IPS-NIHi7 (cell line): ENCODE measurements around the gene MAPK12.

Experiments
- DNase-seq: peaks from one replicate; pipeline ENCODE4 v3.0.0; 2012; ENCODE audit warnings: mixed read lengths; ENCODE audit errors: extremely low spot score

The MAPK12 gene

DNA sequence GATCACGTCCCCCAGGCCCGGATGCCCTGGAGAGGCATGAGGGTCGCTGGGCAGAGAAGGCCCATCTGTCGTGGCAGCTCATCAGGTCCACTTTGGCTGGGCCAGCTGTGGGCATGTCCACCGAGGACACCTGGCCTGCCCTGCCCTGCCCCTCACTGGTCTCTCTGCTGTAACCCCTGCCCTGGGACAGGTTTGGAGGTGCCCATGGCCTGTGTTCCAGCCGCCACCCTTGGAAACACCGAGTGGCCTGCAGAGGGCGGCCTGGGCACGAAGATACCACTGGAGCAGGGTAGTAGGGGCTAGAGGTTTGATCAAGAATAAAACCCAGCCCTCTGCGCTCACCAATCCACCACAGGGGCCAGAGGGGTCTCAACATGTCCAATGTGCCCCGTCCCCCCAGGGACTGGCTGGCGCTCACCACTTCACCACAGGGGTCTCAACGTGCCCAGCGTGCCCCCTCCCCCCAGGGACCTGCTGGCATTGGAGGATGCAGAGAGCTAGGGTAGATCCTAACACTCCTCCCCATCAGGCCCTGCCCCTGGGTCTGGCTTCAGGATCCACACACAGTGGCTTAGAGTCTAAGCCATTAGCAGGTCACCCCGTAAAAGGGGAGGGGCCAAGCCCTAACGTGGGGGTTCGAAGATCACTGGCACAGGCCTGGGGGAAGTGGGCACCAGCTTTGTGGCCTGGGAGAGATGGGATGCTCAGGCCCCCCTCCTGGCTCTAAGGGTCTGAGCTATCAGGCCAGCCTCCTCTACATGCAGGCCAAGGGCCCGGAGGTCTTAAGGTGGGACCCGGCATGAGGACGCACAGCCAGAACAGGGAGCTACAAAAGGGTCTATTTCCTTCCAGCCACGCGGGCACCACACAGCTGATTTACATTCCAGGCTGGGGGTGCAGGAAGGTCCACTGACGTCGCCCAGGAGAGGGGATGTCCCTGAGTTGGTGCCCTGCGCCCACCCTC lies 9.1 kb downstream of the MAPK12 start:
- peak; percentile 77 for DNase-seq

DNA sequence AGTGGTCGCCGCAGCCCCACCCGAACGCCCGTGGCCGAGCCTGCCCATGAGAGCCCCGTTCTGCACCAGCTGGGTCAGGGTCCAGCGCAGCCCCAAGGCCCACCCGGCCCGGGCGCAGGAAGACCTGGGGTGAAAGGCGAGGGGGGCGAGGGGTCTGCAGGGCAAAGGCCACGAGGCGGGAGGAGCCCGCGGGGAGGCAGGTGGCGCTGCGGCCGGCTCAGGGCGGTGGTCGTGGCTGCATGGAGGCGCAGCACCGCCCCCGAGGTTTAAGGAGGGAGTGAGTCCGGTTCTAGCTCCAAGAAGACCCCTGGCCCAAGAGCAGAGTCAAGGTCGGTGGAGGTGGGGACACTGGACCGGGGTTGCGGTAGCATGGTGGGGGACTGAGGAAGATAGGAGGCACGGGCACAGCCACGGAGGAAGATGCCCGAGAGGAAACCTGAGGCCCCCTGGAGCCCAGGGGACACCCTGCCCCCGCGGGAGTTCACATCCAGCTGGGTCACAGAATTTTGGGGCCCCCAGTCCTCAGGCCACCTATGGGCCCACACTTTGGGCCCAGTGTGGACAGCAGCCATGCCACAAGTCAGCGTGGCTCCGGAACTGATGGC lies 9.9 kb downstream of the MAPK12 start:
- DNase-seq: no peak

DNA sequence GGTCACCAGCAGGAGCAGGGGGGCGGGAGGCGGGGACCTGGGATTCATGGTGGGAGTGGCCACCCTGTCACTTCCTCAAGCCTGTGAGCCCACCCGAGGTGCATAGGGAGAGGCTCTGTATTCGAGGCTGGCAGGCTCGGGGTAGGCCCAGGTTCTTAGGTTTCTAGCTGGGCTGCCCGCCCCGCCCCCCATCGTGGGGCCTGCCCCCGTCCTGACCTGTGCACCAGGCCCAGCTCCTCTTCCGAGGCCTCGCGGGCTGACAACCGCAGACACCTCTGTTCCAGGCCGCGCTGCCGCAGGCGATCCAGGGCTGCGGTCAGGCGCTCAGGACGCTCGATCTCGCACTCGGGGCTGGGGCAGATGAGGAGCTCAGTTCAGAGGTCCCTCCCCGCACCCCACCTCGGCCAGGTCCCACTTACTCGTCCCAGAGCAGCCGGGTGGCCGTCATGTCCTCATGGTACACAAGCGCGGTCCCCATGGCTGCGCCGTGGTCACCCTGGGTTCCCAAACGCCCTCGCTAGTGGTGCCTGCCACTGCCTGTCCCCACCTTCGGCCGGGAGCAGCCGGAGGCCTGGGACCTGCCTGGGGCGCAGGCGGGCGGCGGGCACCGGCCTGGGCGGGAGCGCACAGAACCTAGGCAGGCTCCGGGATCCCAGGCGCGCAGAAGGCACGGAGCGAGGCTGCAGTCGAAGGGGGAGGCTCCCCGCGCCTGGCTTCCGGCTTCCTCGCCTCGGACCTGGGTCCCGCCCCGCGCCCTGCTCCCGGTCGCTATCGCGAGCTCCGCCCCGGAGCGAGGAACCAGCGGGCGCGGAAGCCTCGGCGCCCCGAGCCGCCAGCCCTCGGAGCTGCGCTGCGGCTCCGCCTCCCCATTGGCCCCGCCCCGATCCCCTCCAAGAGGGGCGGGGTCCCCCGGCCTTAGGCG lies 10.7 kb downstream of the MAPK12 start, which contains the start of gene HDAC10:
HDAC10 (minus strand) TSS at position 711 of the 922 bp plus-strand sequence; CDS start at position 478, 233 bp downstream.
- DNase-seq: peak; percentile 92

DNA sequence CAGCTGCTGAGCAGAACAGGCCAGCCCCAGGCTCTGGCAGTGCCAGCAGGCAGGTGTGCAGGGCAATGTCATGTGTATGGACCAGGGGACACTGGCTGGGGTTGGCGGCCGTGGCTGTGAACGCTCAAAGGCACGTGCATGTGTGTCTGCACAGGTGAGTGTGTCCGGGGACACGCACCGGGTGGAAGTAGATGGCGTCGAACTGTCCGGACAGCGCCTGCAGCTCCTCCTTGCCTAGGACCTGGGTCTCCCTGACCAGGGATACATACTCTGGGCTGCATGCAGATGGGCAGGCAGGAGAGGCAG lies 11.3 kb downstream of the MAPK12 start:
- DNase-seq: no peak

DNA sequence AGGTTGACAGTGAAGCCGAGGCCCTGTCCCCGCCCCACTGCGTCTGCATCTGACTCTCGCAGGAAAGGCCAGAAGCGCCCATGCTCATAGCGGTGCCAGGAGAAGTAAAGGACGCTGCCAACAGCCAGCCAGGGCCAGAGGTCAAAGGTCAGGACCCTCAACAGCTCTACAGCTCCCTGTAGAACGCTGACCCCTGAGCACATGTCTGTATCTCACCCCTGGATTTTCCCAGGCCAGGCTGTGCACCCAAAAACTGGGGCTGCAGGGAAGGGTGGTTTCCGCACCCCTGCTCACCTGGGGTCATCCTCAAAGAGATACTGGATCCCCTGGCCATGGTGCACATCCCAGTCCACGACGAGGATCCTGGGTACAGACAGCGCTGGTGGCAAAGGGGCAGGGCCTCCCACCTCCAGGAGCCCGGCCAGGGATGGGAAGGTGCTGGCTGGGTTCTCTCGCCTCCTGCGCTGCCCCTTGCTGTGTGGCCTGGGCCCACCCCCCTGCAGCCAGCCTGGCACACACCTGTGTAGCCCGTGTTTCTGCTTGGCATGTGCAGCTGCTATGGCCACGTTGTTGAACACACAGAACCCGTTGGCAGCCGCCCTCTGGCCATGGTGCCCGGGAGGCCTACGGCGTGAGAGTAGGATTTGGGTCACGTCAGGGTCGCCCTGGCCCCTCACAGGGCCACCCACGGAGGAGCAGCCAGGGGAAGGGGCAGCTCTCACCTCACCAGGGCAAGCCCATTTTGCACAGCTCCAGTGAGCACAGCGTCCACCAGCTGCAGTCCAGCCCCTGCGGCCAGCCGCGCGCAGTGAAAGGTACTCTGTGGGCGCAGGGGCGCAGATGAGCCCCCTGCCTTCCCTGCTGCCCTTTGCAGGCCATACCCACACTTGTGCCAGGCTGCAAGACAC lies 11.9 kb downstream of the MAPK12 start:
- no peak for DNase-seq

DNA sequence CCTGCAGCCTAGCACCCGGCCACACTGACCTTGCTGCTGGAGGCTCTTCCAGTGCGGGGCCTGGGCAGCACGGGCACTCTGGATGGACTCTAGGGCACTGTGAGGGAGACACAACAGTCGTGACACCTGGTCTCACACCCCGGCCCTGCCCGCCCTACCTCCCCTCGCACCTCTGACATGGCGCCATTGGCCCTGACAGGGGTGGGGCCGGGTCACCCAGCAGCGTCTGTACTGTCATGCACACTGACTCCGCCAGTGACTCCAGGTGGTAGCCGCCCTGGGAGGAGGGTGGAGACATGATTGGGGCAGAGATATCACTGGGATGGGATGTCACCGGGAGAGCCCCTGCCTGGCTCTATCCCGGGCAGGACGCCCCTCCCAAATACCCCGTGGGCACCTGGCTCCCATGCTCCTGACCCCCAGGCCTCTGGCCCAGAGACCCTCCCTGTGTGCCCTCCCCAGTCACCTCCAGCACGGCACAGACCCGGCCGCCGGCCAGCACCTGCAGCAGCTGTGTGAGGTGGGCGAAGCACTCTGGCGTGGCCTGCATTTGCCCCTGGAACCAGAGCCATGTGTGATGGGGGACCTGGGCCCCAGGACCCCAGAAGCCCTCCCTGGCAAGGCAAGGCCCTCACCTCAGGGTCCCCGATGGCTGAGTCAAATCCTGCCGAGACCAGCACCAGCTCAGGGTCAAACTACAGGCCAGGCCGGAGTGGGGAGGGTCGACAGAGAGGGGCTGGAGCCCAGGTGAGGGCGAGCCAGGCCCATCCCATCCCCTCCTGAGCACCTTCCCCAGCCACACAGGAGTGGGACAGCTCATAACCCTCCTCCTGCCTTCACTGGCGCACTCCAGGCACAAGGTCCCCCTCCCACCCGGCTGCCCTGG lies 13.0 kb downstream of the MAPK12 start:
- no peak for DNase-seq

DNA sequence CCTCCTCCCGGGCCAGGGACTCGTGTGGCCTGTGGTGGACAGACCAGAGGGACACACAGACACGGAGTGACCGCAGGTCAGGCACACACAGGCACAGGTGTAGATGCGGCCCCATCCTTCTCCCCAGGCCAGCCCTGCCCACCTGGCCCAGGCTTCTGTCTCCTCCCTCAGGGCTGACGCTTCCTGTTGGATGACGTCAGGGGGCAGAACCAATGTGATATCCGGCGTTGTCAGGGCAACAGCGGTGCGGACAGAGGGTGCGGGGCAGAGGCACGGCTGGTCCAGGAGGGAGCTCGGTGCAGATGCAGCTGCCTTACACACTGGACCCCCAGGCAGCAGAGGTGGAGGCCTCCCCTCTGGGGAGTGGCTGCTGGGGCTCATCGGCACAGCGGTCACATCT lies 13.7 kb downstream of the MAPK12 start:
- peak; percentile 67 for DNase-seq

DNA sequence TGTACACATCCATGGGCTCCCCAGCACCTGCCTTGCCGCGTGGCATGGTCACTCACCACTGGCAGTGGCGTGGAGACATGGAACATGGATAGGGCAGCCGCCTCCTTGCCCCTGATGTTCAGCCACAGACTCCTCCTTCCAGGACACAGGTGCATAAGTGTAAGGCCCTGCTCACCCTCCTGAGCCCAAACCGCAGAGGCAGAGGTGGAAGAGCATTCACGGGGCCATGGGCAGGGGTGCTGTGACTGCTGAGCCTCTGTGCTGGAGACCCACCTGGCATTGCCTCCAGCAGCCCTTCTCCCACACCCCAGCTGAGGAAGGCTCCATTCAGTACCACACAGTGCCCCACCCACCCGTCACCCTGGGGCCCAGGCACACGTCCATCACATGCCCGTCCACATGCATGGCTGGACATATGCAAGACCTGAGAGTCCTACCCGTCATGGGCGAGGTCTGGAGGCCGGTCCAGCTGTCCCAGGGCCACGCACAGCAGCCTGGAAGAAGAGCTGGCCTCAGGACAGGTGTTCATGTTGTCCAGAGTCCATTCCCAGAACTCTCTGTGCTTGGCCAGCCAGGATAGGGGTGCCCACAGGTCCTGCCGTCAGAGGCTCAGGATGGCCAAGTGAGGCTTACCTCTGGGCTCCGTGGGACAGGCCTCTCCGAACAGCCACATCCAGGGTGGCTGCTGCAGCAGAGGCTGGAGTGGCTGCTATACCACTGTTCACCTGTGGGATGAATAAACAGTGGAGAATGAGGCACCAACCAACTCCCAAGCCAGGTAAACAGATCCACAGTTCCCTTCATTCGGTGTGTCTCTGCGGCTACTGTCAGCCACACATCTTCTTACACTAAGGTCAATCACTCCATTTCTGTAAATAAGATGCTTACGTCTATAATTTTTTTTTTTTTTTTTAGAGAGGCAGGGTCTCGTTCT lies 15.0 kb downstream of the MAPK12 start:
- no peak for DNase-seq

DNA sequence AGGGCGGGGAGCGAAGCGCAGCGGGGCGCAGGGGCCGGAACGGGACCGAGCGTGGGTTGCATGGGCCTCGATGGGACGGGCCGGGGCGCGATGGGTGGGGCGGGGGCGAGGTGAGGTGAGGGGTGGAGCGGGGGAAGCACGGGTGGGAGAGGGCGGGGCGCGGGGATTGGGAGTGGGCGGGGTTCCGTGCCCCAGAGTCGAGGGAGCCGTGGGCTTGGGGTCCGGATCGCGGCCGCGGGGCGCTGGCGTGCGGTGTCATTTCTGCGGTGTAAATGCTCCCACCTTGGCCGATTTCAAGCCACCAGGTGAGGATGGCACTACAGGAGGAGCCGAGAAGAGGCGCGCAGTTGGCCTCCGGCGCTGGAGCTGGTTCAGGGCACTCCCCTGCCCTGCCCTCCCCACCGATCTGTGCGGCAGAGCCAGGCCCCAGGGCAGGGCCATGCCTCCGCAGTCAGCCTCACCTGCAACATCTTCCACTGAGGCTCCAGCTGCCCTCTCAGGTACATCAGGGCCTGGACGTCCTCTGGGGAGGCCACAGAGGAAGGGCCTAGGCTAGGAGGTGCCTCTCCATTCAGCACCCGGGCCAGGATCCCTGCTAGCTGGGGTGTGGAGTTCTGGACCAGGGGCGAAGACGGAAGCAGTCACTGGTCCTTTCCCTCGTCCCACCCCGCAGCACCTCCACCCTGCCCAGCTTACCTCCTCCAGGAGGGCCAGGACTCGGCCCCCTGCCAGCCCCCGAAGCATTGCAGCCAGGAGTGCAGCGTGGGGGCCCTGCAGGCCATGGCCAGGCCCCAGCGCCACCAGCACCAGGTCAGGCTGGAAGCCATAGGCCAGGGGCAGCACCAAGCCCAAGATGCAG lies 16.0 kb downstream of the MAPK12 start:
- no peak for DNase-seq

DNA sequence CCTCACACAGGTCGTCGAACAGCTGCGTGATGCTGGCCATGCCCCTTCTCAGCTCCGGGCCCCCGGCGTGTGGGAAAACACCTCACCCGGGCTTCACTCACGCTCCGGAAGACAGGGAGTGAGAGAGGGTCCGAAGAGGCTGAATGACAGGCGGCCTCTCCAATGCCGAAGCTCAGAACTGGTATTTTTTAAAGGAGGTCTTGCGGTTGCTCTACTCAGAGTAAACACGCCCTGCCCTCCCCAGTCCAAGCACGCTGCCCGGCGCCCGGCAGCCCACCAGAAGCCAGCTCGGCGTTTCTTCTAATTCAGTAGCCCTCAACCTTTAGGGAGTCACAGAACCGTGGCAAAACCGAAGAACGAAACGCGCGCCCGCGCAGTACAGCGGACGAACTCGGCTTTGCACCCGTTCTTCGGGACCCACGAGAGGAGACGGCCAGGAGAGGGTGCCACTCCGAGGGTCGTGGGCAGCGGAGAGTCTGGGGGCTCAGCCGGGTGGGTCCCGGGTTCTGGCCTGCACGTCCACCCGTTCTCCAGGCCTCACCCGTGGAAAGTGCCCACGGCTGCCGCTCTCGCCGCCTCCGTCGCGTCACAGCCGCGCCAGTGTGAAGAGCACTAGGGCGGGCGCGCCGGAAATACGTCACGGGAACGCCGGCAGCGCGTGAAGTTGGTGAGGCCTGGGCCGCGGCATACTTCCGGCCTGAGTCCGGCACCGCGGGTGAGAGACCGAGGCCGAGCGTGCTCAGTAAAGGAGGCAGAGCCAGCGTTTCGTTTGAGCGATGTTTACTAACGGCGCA lies 16.9 kb downstream of the MAPK12 start, which contains the start of gene TUBGCP6:
TUBGCP6 (minus strand) TSS at position 604 of the 794 bp plus-strand sequence; CDS start at position 40, 564 bp downstream.
- peak; percentile 89 for DNase-seq

DNA sequence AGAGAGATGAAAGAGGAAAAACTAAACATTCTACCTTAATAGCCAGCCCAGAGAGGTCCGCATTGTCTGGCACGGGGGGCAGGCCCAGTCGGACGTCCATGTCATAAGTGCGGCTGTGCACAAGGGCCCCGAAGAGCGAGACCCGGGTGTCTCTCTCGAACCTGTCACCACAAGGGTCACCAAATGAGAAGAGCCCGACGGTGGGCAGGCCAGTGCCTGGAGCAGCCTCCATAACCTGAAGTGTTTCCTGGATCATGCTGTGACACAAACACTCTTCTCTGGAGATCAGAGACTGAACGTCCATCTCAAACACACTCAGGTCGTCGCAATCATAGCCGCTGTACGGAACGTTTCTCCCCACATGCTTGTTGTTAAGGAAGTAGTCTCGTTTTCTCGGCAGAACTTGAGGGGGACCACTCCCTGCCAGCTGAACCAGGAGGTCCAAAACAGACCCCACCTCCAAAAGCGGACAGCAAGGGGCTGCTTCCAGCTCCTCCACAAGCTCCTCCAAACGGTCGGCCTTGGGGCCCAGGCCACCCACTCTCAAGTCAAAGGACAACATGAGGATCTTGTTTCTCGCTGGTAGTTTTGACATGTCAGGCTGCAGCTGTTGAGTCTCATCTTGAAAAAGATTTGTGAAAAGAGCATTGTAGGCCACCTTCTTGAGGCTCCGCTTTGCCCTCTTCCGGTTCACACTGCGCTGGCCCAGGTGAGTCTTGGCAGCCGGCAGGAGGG lies 17.6 kb downstream of the MAPK12 start:
- DNase-seq: no peak

DNA sequence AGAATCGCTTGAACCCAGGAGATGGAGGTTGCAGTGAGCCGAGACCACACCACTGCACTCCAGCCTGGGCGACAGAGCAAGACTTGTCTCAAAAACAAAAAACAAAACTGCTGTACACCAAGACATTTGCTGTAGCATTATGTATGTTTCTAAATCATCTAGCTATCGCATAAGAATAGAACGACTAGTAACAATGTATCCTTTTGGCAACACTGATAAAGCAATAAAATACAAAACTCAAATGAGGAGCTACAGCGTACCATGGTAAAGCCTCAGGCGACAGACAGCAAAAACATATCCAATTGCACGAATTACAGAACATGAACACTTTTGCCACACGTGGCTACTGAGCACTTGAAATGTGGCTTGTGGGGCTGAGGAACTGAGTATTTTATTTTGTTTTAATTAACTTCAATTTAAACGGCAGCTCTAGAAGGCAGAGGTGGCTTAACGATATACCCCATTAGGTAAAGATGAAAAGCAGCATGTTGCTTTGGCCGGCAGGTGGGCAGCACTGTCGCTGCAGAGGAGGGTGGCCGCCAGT lies 19.0 kb downstream of the MAPK12 start:
- DNase-seq: no peak

DNA sequence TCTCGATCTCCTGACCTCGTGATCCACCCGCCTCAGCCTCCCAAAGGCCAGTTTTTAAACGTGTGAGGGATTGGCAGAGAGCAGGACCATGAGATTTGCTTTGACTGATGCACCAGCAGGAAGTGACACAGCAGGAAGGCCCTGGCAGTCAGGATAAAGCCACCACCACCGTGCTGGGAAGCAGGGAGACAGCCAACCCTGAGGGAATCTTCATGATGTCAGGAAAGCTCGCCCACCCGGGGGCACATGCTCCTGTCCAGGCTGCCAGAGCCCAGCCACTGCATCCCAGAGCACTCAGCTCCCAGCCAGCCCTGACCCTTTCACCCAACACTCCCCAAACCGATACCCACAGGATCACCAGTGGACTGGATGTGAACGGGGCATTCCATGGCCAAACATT lies 22.7 kb downstream of the MAPK12 start:
- no peak for DNase-seq

DNA sequence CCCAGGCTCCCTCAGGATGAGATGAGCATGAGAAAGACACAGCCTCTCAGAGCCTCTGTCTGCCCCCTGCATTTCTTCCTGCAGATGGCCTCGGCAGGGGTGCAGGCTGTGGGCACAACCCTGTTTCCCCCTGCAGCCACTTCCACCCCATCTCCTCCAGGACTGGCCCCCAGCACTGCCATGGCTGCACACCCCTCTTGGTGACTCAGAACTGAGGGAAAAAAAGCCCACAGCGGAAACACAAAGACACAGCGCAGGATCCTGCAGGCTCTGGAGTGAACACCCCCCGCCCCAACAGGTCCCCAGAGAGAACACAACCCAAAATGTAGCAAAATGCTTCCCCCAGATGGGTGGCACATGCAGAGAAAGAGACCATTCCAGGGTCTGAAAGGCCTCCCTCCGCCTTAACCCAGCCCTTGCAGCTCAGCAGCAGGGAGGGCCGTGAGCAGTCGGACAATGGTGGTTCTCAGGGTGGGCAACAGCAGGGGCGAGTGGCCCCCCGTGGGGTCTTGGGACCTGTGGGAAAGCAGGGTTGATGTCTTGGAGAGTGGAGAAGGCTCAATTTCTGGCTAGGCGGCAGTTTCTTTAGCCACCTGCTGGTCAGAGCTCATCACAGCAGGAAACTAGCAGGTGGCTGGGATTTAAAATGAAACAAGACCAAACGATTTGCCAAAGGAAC lies 24.6 kb downstream of the MAPK12 start:
- no peak for DNase-seq

DNA sequence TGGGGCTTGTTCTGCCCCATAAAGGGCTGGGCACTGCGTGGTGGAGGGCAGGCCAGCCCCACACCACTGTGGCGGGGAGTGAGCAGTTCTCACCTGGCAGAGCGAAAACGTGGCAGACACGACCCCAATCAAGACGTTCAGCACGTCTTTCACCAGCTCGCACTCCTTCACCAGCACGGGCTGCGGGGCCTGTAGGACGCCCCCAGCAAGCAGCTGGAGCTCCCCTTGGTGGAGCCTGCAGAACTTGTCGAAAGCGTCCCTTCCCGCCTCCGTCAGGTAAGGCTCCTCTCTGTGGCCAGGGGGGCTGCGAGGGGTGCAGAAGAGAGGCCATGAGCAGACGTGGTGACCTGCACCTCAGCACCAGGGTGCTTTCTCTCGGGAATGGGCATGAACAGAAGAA lies 28.3 kb downstream of the MAPK12 start:
- no peak for DNase-seq
